GM12878 (cell line): Measurements from ENCODE around the gene ZCCHC9. TPM values are rescaled to one million over a fixed set of nuclear protein-coding genes. Genes with fewer than 3 reads are reported as not detected.

Source experiments
- ATAC-seq: fragments of 200-7000 bp; cut with Tn5 transposase; 3 replicates; pipeline ENCODE4 v1.9.1; 2020; ENCODE audit warnings: mild to moderate bottlenecking, moderate library complexity
- BruUV-seq: library from RNA; stranded (reverse); fragments of 400-500 nt; replicated peaks from 2 replicates; lab custom pipeline; 2021; lab: Mats Ljungman, UMichigan
- CTCF ChIA-PET: fragments of 300-600 bp; sonication (Branson Sonifier 250); formaldehyde crosslinking; extraction: SDS; loops from one replicate; lab custom pipeline; 2021; ENCODE audit warnings: inconsistent platforms; lab: Yijun Ruan, JAX
- POLR2A ChIA-PET: fragments of 350-600 bp; formaldehyde crosslinking; extraction: SDS; loops from one replicate; lab custom pipeline; 2021; ENCODE audit warnings: inconsistent platforms; lab: Charles Lee
- RAD21 ChIA-PET: fragments of 300-600 bp; sonication (Branson Sonifier 250); formaldehyde crosslinking; loops from one replicate; lab custom pipeline; 2023; ENCODE audit warnings: antibody characterized with exemption; ENCODE audit not compliant: unreplicated experiment; lab: Charles Lee
- SMC1A ChIA-PET: fragments of 300-600 bp; sonication (Branson Sonifier 250); formaldehyde crosslinking; loops from one replicate; lab custom pipeline; 2023; ENCODE audit not compliant: unreplicated experiment, uncharacterized antibody; lab: Charles Lee
- DNase-seq: peaks from one replicate; pipeline ENCODE4 v3.0.0-alpha.2; 2011; ENCODE audit warnings: low read depth, low spot score
- FAIRE-seq: peaks from 3 replicates; lab custom pipeline; 2011; peaks lifted over from hg19 to GRCh38; lab: Jason Lieb, UNC
- H2AFZ ChIP-seq: 2 replicates; pipeline ENCODE4 v1.6.0; 2011; ENCODE audit warnings: low read depth, low read length, control low read depth; ENCODE audit not compliant: control insufficient read depth
- H3K27ac ChIP-seq: 2 replicates; pipeline ENCODE4 v1.5.1; 2011; ENCODE audit warnings: control low read depth; ENCODE audit not compliant: control insufficient read depth, insufficient read depth
- H3K27me3 ChIP-seq, 2 experiments: replicated peaks in 1 of 2; 2 replicates each; pipeline versions ENCODE4 v1.6.0 to v1.6.1; 2011; ENCODE audit warnings: low read length in 1 of 2; ENCODE audit not compliant: control insufficient read depth in 2 of 2, insufficient read depth in 2 of 2
- H3K36me3 ChIP-seq, 2 experiments: 2 replicates each; pipeline ENCODE4 v1.5.1; 2011; ENCODE audit warnings: low read length in 1 of 2; ENCODE audit not compliant: control insufficient read depth in 2 of 2, insufficient read depth in 2 of 2
- H3K4me1 ChIP-seq: 2 replicates; pipeline ENCODE4 v1.6.1; 2011; ENCODE audit warnings: mild to moderate bottlenecking, low read length, moderate library complexity, mixed read lengths; ENCODE audit not compliant: control insufficient read depth, insufficient read depth
- H3K4me2 ChIP-seq: 2 replicates; pipeline ENCODE4 v1.6.0; 2011; ENCODE audit warnings: control low read depth; ENCODE audit not compliant: control insufficient read depth, insufficient read depth
- H3K4me3 ChIP-seq: fragments of 200-600 bp; sonication (generic); 2 replicates; pipeline ENCODE4 v1.5.1; 2016
- H3K79me2 ChIP-seq: 2 replicates; pipeline ENCODE4 v1.6.0; 2011; ENCODE audit warnings: low read length; ENCODE audit not compliant: control insufficient read depth, insufficient read depth
- H3K9ac ChIP-seq: 2 replicates; pipeline ENCODE4 v1.8.0; 2011; ENCODE audit warnings: low read length, control low read depth, mixed read lengths; ENCODE audit not compliant: control insufficient read depth, insufficient read depth
- H3K9me3 ChIP-seq: replicated peaks from 3 replicates; pipeline ENCODE4 v1.5.1; 2011; ENCODE audit warnings: mild to moderate bottlenecking, low read length; ENCODE audit not compliant: control insufficient read depth, insufficient read depth
- H4K20me1 ChIP-seq: 2 replicates; pipeline ENCODE4 v1.6.0; 2011; ENCODE audit not compliant: control insufficient read depth, insufficient read depth
- BACH1 ChIP-seq: fragments of 450-650 bp; IDR thresholded peaks from 2 replicates; pipeline ENCODE4 v1.6.1; 2017; ENCODE audit warnings: mild to moderate bottlenecking, borderline replicate concordance
- JUNB ChIP-seq: IDR thresholded peaks from 2 replicates; pipeline ENCODE4 v1.6.1; 2016; ENCODE audit warnings: antibody characterized with exemption, mild to moderate bottlenecking
- NFXL1 ChIP-seq: fragments of 450-650 bp; IDR thresholded peaks from 2 replicates; pipeline ENCODE4 v1.6.1; 2017; ENCODE audit warnings: antibody characterized with exemption, mild to moderate bottlenecking, borderline replicate concordance
- NFYB ChIP-seq: IDR thresholded peaks from 2 replicates; pipeline ENCODE4 v1.6.1; 2011; ENCODE audit warnings: low read depth, mild to moderate bottlenecking, low read length, improper control_type of control experiment, moderate library complexity; ENCODE audit not compliant: insufficient read depth
- NKRF ChIP-seq: fragments of 450-650 bp; conservative IDR thresholded peaks from 2 replicates; pipeline ENCODE4 v1.6.1; 2017; ENCODE audit warnings: mild to moderate bottlenecking, moderate library complexity
- PKNOX1 ChIP-seq: fragments of 450-650 bp; IDR thresholded peaks from 2 replicates; pipeline ENCODE4 v1.6.1; 2016; ENCODE audit warnings: mild to moderate bottlenecking
- SREBF1 ChIP-seq: IDR thresholded peaks from 2 replicates; pipeline ENCODE4 v1.6.1; 2012; ENCODE audit warnings: mild to moderate bottlenecking, low read length
- ZNF622 ChIP-seq: fragments of 450-650 bp; IDR thresholded peaks from 2 replicates; pipeline ENCODE4 v1.6.1; 2017; ENCODE audit warnings: mild to moderate bottlenecking, inconsistent platforms
- WGBS: methylation state at CpG from one replicate; pipeline ENCODE4 v1.1.6; 2016; ENCODE audit warnings: low lambda C conversion rate; ENCODE audit not compliant: insufficient replicate concordance, insufficient coverage; ENCODE audit errors: missing lambda C conversion rate; 5-methylcytosine and 5-hydroxymethylcytosine counted together
- in situ Hi-C: fragments of 300-500 bp; cut with MboI; formaldehyde crosslinking; loops from 9 replicates; pipeline ENCODE4 v1.14.3; 2018; ENCODE audit warnings: mixed read lengths
- intact Hi-C: fragments of 100-400 bp; cut with micrococcal nuclease; formaldehyde crosslinking; loops from one replicate; pipeline ENCODE4 v1.14.2; 2022; ENCODE audit not compliant: unreplicated experiment
- polyA plus RNA-seq, 11 experiments: library from polyadenylated mRNA; depleted of rRNA in 4 of 11; unstranded in 6 of 11; stranded (reverse) in 5 of 11; fragments of >200 nt; fragmentation: Nextera tagmentation in 4 of 11; fragmentation: Illumina TruSeq in 1 of 11; extraction: Ambion mirVana in 4 of 11; extraction: Trizol in 1 of 11; gene quantifications; 1 replicate in 1 of 11; 2 replicates in 10 of 11; pipeline versions ENCODE4 v1.2.1 to v1.2.3, GENCODE V29; 2011 to 2016; ENCODE audit warnings: inconsistent platforms in 2 of 11, missing spikeins in 2 of 11, low read depth in 1 of 11
- total RNA-seq, 4 experiments: library from RNA; depleted of rRNA in 3 of 4; stranded (reverse); fragments of >200 nt in 3 of 4; fragmentation: Illumina TruSeq in 1 of 4; extraction: Trizol in 1 of 4; gene quantifications; 2 replicates each; pipeline versions ENCODE4 v1.2.1 to v1.2.3, GENCODE V29; 2013 to 2021

The ZCCHC9 gene
- total and polyA plus RNA-seq, 10 of the 15 experiments (the other 5 are each of a cell fraction or from before 2014, with no cell fraction given), result 22.0 to 57.7 (median 34.5) TPM

GRCh38 chr5:81359108-81359507, 57.7 kb downstream of the ZCCHC9 start (continued):
- TF ChIP-seq PKNOX1, result no peak
- TF ChIP-seq NKRF, result no peak
- no peak for TF ChIP-seq NFYB
- no peak for TF ChIP-seq SREBF1
- no peak for TF ChIP-seq BACH1
- no peak for TF ChIP-seq ZNF622

- BruUV-seq, result no TSS peak
- ChIA-PET SMC1A (interaction anchor here (0.7 to 2.0 kb wide), 2 partner anchors 10 to 17 kb away, joined by 4 to 5 read pairs; no protein-coding TSS in a partner anchor), POLR2A (no interaction called here), RAD21 (no interaction called here), CTCF (interaction anchor here (1.6 kb wide), 1 partner anchor 10 kb away, joined by 4 read pairs; no protein-coding TSS in a partner anchor)
- in situ Hi-C loops, result no loop called here
- TF ChIP-seq NFXL1 (no peak), JUNB (no peak)
- intact Hi-C loops, result no loop called here
- H4K20me1 ChIP-seq, result no peaks in the 10 kb centered on the region
- ATAC-seq (no peak), FAIRE-seq (no peak), DNase-seq (no peak)
- H3K4me1 ChIP-seq, result no peaks in the 10 kb centered on the region
- H3K9ac ChIP-seq, result no peak overlapping the region
- H3K79me2 ChIP-seq, result no peaks in the 10 kb centered on the region
- H3K36me3 ChIP-seq, result no peaks in the 10 kb centered on the region
- 0% methylated on average over 2 of the region's 2 CpGs for WGBS
- no peaks in the 10 kb centered on the region; a peak in 2 of 4 replicates for H3K27me3 ChIP-seq
- H3K27ac ChIP-seq, result no peak overlapping the region
- H3K9me3 ChIP-seq, result no peaks in the 10 kb centered on the region
- no peak overlapping the region for H2AFZ ChIP-seq
- no peak overlapping the region for H3K4me2 ChIP-seq
- no peak overlapping the region for H3K4me3 ChIP-seq
Measured at GRCh38 chr5:81359881-81360280, 58.5 kb downstream of the ZCCHC9 start.
